A673 (cell line): ENCODE results near the gene TBC1D20. TPM values are rescaled to one million over a fixed set of nuclear protein-coding genes. Genes with fewer than 3 reads are reported as not detected.
"Not testable (repeated sequence)": the region's sequence is repeated elsewhere in the genome, so short reads cannot be mapped to it uniquely, and the experiment has no call there.

Experiments
- BruUV-seq: library from RNA; stranded (reverse); fragments of 400-500 nt; replicated peaks from 2 replicates; lab custom pipeline; 2021; lab: Mats Ljungman, UMichigan
- CTCF ChIA-PET: fragments of 300-600 bp; sonication (Branson Sonifier 250); formaldehyde crosslinking; loops from one replicate; lab custom pipeline; 2022; ENCODE audit warnings: antibody characterized with exemption; lab: Charles Lee
- POLR2A ChIA-PET: fragments of 300-600 bp; sonication (Branson Sonifier 250); formaldehyde crosslinking; loops from one replicate; lab custom pipeline; 2022; ENCODE audit warnings: antibody characterized with exemption; ENCODE audit not compliant: low non-redundant PET; lab: Charles Lee
- DNase-seq: peaks from one replicate; pipeline ENCODE4 v3.0.0-alpha.2; 2015; ENCODE audit warnings: low spot score
- H3K27ac ChIP-seq: fragments of 200-600 bp; sonication (generic); 2 replicates; pipeline ENCODE4 v1.5.1; 2016; ENCODE audit warnings: mixed run types, low read depth, mild to moderate bottlenecking, mixed read lengths, antibody characterized with exemption, low read length; ENCODE audit not compliant: poor library complexity, severe bottlenecking
- H3K27me3 ChIP-seq: fragments of 200-600 bp; sonication (generic); replicated peaks from 2 replicates; pipeline ENCODE4 v1.6.1; 2017; ENCODE audit warnings: mixed run types, low read depth, mild to moderate bottlenecking, mixed read lengths, antibody characterized with exemption, low read length; ENCODE audit not compliant: insufficient read depth, poor library complexity
- H3K36me3 ChIP-seq: fragments of 200-600 bp; sonication (generic); 2 replicates; pipeline ENCODE4 v1.6.1; 2016; ENCODE audit warnings: mixed run types, mild to moderate bottlenecking, mixed read lengths, antibody characterized with exemption, low read length; ENCODE audit not compliant: insufficient read depth, poor library complexity, severe bottlenecking
- H3K4me1 ChIP-seq: fragments of 200-600 bp; sonication (generic); 2 replicates; pipeline ENCODE4 v1.6.1; 2017; ENCODE audit warnings: mixed run types, mild to moderate bottlenecking, mixed read lengths, antibody characterized with exemption, low read length; ENCODE audit not compliant: insufficient read depth, poor library complexity, severe bottlenecking
- H3K4me3 ChIP-seq: fragments of 200-600 bp; sonication (generic); 2 replicates; pipeline ENCODE4 v1.5.1; 2016; ENCODE audit warnings: low read depth, mixed run types, mild to moderate bottlenecking, mixed read lengths, low read length; ENCODE audit not compliant: poor library complexity, severe bottlenecking
- H3K9me3 ChIP-seq: fragments of 200-600 bp; sonication (generic); 2 replicates; pipeline ENCODE4 v1.6.1; 2016; ENCODE audit warnings: mixed run types, low read depth, mild to moderate bottlenecking, mixed read lengths, antibody characterized with exemption, low read length; ENCODE audit not compliant: poor library complexity, severe bottlenecking
- CTCF ChIP-seq: fragments of 300-800, 200-600 bp; sonication (generic); conservative IDR thresholded peaks from 2 replicates; pipeline ENCODE4 v1.5.1; 2017; ENCODE audit warnings: low read depth, mild to moderate bottlenecking, antibody characterized with exemption, low read length, moderate library complexity, mixed read lengths
- EZH2 ChIP-seq: fragments of 200-600 bp; sonication (generic); IDR thresholded peaks from 2 replicates; pipeline ENCODE4 v1.6.1; 2017; ENCODE audit warnings: borderline replicate concordance, low read depth, mild to moderate bottlenecking, mixed read lengths, antibody characterized with exemption, low read length; ENCODE audit not compliant: poor library complexity, severe bottlenecking
- intact Hi-C: fragments of 100-400 bp; cut with micrococcal nuclease; formaldehyde crosslinking; loops from one replicate; pipeline ENCODE4 v1.10.0; 2022; ENCODE audit not compliant: unreplicated experiment
- total RNA-seq: library from RNA; stranded (reverse); gene quantifications from 2 replicates; pipeline ENCODE4 v1.2.3, GENCODE V29; 2021

The TBC1D20 gene
- total RNA-seq, 1 experiment from 2014 or later = 34.3 TPM

GRCh38 chr20:396252-396618 lies 66.1 kb downstream of the TBC1D20 start:
- no peaks in the 10 kb centered on the region for H3K27me3 ChIP-seq
- BruUV-seq = no TSS peak
- no peak overlapping the region for H3K27ac ChIP-seq
- no peak for TF ChIP-seq CTCF
- no peak for TF ChIP-seq EZH2
- H3K4me3 ChIP-seq = no peak overlapping the region
- CTCF ChIA-PET = no interaction called here
- no peak for DNase-seq
- H3K9me3 ChIP-seq = no peaks in the 10 kb centered on the region
- H3K4me1 ChIP-seq = peaks cover 12% of the 10 kb centered on the region
- POLR2A ChIA-PET = no interaction called here
- H3K36me3 ChIP-seq = peaks cover 69% of the 10 kb centered on the region
- intact Hi-C loops = no loop called here

GRCh38 chr20:393296-393695 lies 69.0 kb downstream of the TBC1D20 start:
- H3K4me3 ChIP-seq, BruUV-seq, DNase-seq, H3K27ac ChIP-seq, CTCF ChIA-PET, H3K9me3 ChIP-seq, H3K27me3 ChIP-seq, H3K4me1 ChIP-seq, intact Hi-C loops: not testable (repeated sequence)
- peaks cover 97% of the 10 kb centered on the region for H3K36me3 ChIP-seq
- POLR2A ChIA-PET = interaction anchor here (1.1 kb wide), 1 partner anchor 11 kb away, joined by 3 read pairs; no protein-coding TSS in a partner anchor

GRCh38 chr20:391041-391711 lies 71.2 kb downstream of the TBC1D20 start:
- BruUV-seq = no TSS peak
- ChIA-PET POLR2A (interaction anchor here (0.7 to 0.8 kb wide), 2 partner anchors 9 to 16 kb away, joined by 3 to 8 read pairs; no protein-coding TSS in a partner anchor), CTCF (no interaction called here)
- intact Hi-C loops = no loop called here
- Histone ChIP-seq H3K4me3 (no peak overlapping the region), H3K27ac (no peak overlapping the region), H3K27me3 (no peaks in the 10 kb centered on the region), H3K36me3 (peaks cover 97% of the 10 kb centered on the region), H3K4me1 (no peaks in the 10 kb centered on the region), H3K9me3 (no peaks in the 10 kb centered on the region)
- TF ChIP-seq CTCF = no peak
- DNase-seq = no peak

GRCh38 chr20:389220-389619 lies 73.1 kb downstream of the TBC1D20 start:
- Histone ChIP-seq H3K4me3 (no peak overlapping the region), H3K4me1 (peaks cover under 1% of the 10 kb centered on the region), H3K27me3 (no peaks in the 10 kb centered on the region), H3K9me3 (no peaks in the 10 kb centered on the region), H3K27ac (no peak overlapping the region), H3K36me3 (peaks cover 87% of the 10 kb centered on the region)
- TF ChIP-seq EZH2 = no peak
- no peak for TF ChIP-seq CTCF
- CTCF ChIA-PET = no interaction called here
- BruUV-seq = no TSS peak
- POLR2A ChIA-PET = no interaction called here
- intact Hi-C loops = no loop called here
- no peak for DNase-seq
